Measurements from ENCODE around the gene SRD5A1.
A peak's percentile ranks its signal among the peaks of the same experiment; 100 is the strongest.

SRD5A1 gene

GRCh38 chr5:6632888-6633468 is at the start of gene SRD5A1, which contains the start of gene NSUN2:
Gene SRD5A1, plus strand, starts transcription at chr5:6633440. Its CDS starts 137 bp downstream, at chr5:6633577.
Gene NSUN2, minus strand, starts transcription at chr5:6633044. Its CDS starts 65 bp downstream, at chr5:6632979.
- Histone ChIP-seq H3K36me3 (ENCODE audit: insufficient read depth, low read length) (peaks cover 31% of the 10 kb centered on the region), H3K4me1 (ENCODE audit: insufficient read depth, low read length) (peaks cover 15% of the 10 kb centered on the region), H2AFZ (ENCODE audit: low read depth, low read length) (peak within 1 kb of the TSS; percentile 67), H3K9me3 (ENCODE audit: low read length) (no peaks in the 10 kb centered on the region), H3K4me3 (ENCODE audit: low read length) (peak within 1 kb of the TSS; percentile 100), H3K27me3 (ENCODE audit: insufficient read depth, low read length) (no peaks in the 10 kb centered on the region)

GRCh38 chr5:6584101-6584645 is 49.1 kb upstream of the SRD5A1 start:
- Histone ChIP-seq H3K36me3 (ENCODE audit: insufficient read depth, low read length) (no peaks in the 10 kb centered on the region), H3K9me3 (ENCODE audit: low read length) (no peaks in the 10 kb centered on the region), H3K4me1 (ENCODE audit: insufficient read depth, low read length) (no peaks in the 10 kb centered on the region), H2AFZ (ENCODE audit: low read depth, low read length) (no peak overlapping the region), H3K4me3 (ENCODE audit: low read length) (no peak overlapping the region), H3K27me3 (ENCODE audit: insufficient read depth, low read length) (peaks cover 58% of the 10 kb centered on the region)

- no peaks in the 10 kb centered on the region for H3K36me3 ChIP-seq (ENCODE audit: insufficient read depth, low read length)
- H3K9me3 ChIP-seq (ENCODE audit: low read length) = no peaks in the 10 kb centered on the region
- no peak overlapping the region for H3K4me3 ChIP-seq (ENCODE audit: low read length)
- no peak overlapping the region for H2AFZ ChIP-seq (ENCODE audit: low read depth, low read length)
- H3K4me1 ChIP-seq (ENCODE audit: insufficient read depth, low read length) = no peaks in the 10 kb centered on the region
- H3K27me3 ChIP-seq (ENCODE audit: insufficient read depth, low read length) = peaks cover 56% of the 10 kb centered on the region
Measured at GRCh38 chr5:6584727-6585126, 48.5 kb upstream of the SRD5A1 start.

- Histone ChIP-seq H3K4me3 (ENCODE audit: low read length) (no peak overlapping the region), H2AFZ (ENCODE audit: low read depth, low read length) (no peak overlapping the region), H3K27me3 (ENCODE audit: insufficient read depth, low read length) (peaks cover 55% of the 10 kb centered on the region), H3K4me1 (ENCODE audit: insufficient read depth, low read length) (no peaks in the 10 kb centered on the region), H3K36me3 (ENCODE audit: insufficient read depth, low read length) (no peaks in the 10 kb centered on the region), H3K9me3 (ENCODE audit: low read length) (no peaks in the 10 kb centered on the region)
Measured at GRCh38 chr5:6585168-6585567, 48.1 kb upstream of the SRD5A1 start.

GRCh38 chr5:6585939-6586646 is 47.1 kb upstream of the SRD5A1 start:
- Histone ChIP-seq H3K4me1 (ENCODE audit: insufficient read depth, low read length) (no peaks in the 10 kb centered on the region), H3K36me3 (ENCODE audit: insufficient read depth, low read length) (no peaks in the 10 kb centered on the region), H3K27me3 (ENCODE audit: insufficient read depth, low read length) (peaks cover 51% of the 10 kb centered on the region), H3K4me3 (ENCODE audit: low read length) (no peak overlapping the region), H3K9me3 (ENCODE audit: low read length) (no peaks in the 10 kb centered on the region), H2AFZ (ENCODE audit: low read depth, low read length) (no peak overlapping the region)

GRCh38 chr5:6586647-6587042 is 46.6 kb upstream of the SRD5A1 start:
- no peak overlapping the region for H2AFZ ChIP-seq (ENCODE audit: low read depth, low read length)
- no peaks in the 10 kb centered on the region for H3K36me3 ChIP-seq (ENCODE audit: insufficient read depth, low read length)
- H3K4me1 ChIP-seq (ENCODE audit: insufficient read depth, low read length) = no peaks in the 10 kb centered on the region
- no peaks in the 10 kb centered on the region for H3K9me3 ChIP-seq (ENCODE audit: low read length)
- H3K27me3 ChIP-seq (ENCODE audit: insufficient read depth, low read length) = peaks cover 46% of the 10 kb centered on the region
- no peak overlapping the region for H3K4me3 ChIP-seq (ENCODE audit: low read length)

GRCh38 chr5:6587171-6587570 is 46.1 kb upstream of the SRD5A1 start:
- Histone ChIP-seq H3K4me1 (ENCODE audit: insufficient read depth, low read length) (no peaks in the 10 kb centered on the region), H3K36me3 (ENCODE audit: insufficient read depth, low read length) (no peaks in the 10 kb centered on the region), H3K27me3 (ENCODE audit: insufficient read depth, low read length) (peaks cover 41% of the 10 kb centered on the region), H2AFZ (ENCODE audit: low read depth, low read length) (no peak overlapping the region), H3K9me3 (ENCODE audit: low read length) (no peaks in the 10 kb centered on the region), H3K4me3 (ENCODE audit: low read length) (no peak overlapping the region)

- no peaks in the 10 kb centered on the region for H3K9me3 ChIP-seq (ENCODE audit: low read length)
- no peaks in the 10 kb centered on the region for H3K36me3 ChIP-seq (ENCODE audit: insufficient read depth, low read length)
- no peak overlapping the region for H3K4me3 ChIP-seq (ENCODE audit: low read length)
- no peak overlapping the region for H2AFZ ChIP-seq (ENCODE audit: low read depth, low read length)
- peaks cover 9% of the 10 kb centered on the region for H3K27me3 ChIP-seq (ENCODE audit: insufficient read depth, low read length)
- H3K4me1 ChIP-seq (ENCODE audit: insufficient read depth, low read length) = no peaks in the 10 kb centered on the region
Measured at GRCh38 chr5:6590581-6590980, 42.7 kb upstream of the SRD5A1 start.

GRCh38 chr5:6591671-6592288 is 41.5 kb upstream of the SRD5A1 start:
- Histone ChIP-seq H2AFZ (ENCODE audit: low read depth, low read length) (no peak overlapping the region), H3K36me3 (ENCODE audit: insufficient read depth, low read length) (peaks cover 10% of the 10 kb centered on the region), H3K4me3 (ENCODE audit: low read length) (no peak overlapping the region), H3K9me3 (ENCODE audit: low read length) (no peaks in the 10 kb centered on the region), H3K27me3 (ENCODE audit: insufficient read depth, low read length) (no peaks in the 10 kb centered on the region), H3K4me1 (ENCODE audit: insufficient read depth, low read length) (no peaks in the 10 kb centered on the region)

- Histone ChIP-seq H2AFZ (ENCODE audit: low read depth, low read length) (no peak overlapping the region), H3K27me3 (ENCODE audit: insufficient read depth, low read length) (no peaks in the 10 kb centered on the region)
Measured at GRCh38 chr5:6592601-6593000, 40.6 kb upstream of the SRD5A1 start.

GRCh38 chr5:6593148-6594016 is 39.9 kb upstream of the SRD5A1 start:
- H3K4me1 ChIP-seq (ENCODE audit: insufficient read depth, low read length) = no peaks in the 10 kb centered on the region
- no peaks in the 10 kb centered on the region for H3K9me3 ChIP-seq (ENCODE audit: low read length)
- no peak overlapping the region for H2AFZ ChIP-seq (ENCODE audit: low read depth, low read length)
- H3K4me3 ChIP-seq (ENCODE audit: low read length) = no peak overlapping the region
- H3K27me3 ChIP-seq (ENCODE audit: insufficient read depth, low read length) = no peaks in the 10 kb centered on the region
- peaks cover 25% of the 10 kb centered on the region for H3K36me3 ChIP-seq (ENCODE audit: insufficient read depth, low read length)

More at GRCh38 chr5:6592601-6593000, 40.6 kb upstream of the SRD5A1 start:
- Histone ChIP-seq H3K4me3 (ENCODE audit: low read length) (no peak overlapping the region), H3K9me3 (ENCODE audit: low read length) (no peaks in the 10 kb centered on the region), H3K36me3 (ENCODE audit: insufficient read depth, low read length) (peaks cover 17% of the 10 kb centered on the region), H3K4me1 (ENCODE audit: insufficient read depth, low read length) (no peaks in the 10 kb centered on the region)

- Histone ChIP-seq H3K27me3 (ENCODE audit: insufficient read depth, low read length) (no peaks in the 10 kb centered on the region), H2AFZ (ENCODE audit: low read depth, low read length) (no peak overlapping the region), H3K9me3 (ENCODE audit: low read length) (no peaks in the 10 kb centered on the region), H3K36me3 (ENCODE audit: insufficient read depth, low read length) (peaks cover 31% of the 10 kb centered on the region), H3K4me3 (ENCODE audit: low read length) (no peak overlapping the region), H3K4me1 (ENCODE audit: insufficient read depth, low read length) (no peaks in the 10 kb centered on the region)
Measured at GRCh38 chr5:6594066-6594465, 39.2 kb upstream of the SRD5A1 start.

All from neuron (in vitro differentiated cells).